T-helper 1 cell treated with Interleukin-12 subunit alpha and Interleukin-12 subunit beta and Interleukin-4 antibody, amounts not matched to agents 30 μg/mL and 1 μg/mL, for 36 hours (primary cell): ENCODE results near the gene NPAS3.

Experiments used
- H3K27ac Mint-ChIP-seq: one replicate; pipeline ENCODE4 v1.8.0; 2021; ENCODE audit warnings: mild to moderate bottlenecking, mixed read lengths
- H3K27me3 Mint-ChIP-seq: one replicate; pipeline ENCODE4 v1.8.0; 2021; ENCODE audit warnings: low read depth, mixed read lengths
- H3K36me3 Mint-ChIP-seq: one replicate; pipeline ENCODE4 v1.8.0; 2021; ENCODE audit warnings: low read depth, mixed read lengths
- H3K4me1 Mint-ChIP-seq: one replicate; pipeline ENCODE4 v1.8.0; 2021; ENCODE audit warnings: low read depth, mixed read lengths
- H3K4me3 Mint-ChIP-seq: one replicate; pipeline ENCODE4 v1.8.0; 2021; ENCODE audit warnings: mild to moderate bottlenecking, moderate library complexity, mixed read lengths
- H3K9me3 Mint-ChIP-seq: one replicate; pipeline ENCODE4 v1.8.0; 2021; ENCODE audit warnings: mixed read lengths

The NPAS3 gene

GRCh38 chr14:33704481-33704880 lies 765.8 kb downstream of the NPAS3 start:
- Mint-ChIP-seq H3K27ac (no peak overlapping the region), H3K4me1 (no peaks in the 10 kb centered on the region), H3K9me3 (no peaks in the 10 kb centered on the region), H3K36me3 (no peaks in the 10 kb centered on the region), H3K27me3 (no peaks in the 10 kb centered on the region), H3K4me3 (no peak overlapping the region)

- Mint-ChIP-seq H3K4me1 (no peaks in the 10 kb centered on the region), H3K27ac (no peak overlapping the region), H3K36me3 (no peaks in the 10 kb centered on the region), H3K9me3 (no peaks in the 10 kb centered on the region), H3K27me3 (no peaks in the 10 kb centered on the region), H3K4me3 (no peak overlapping the region)
Observed at GRCh38 chr14:33705490-33705889, 766.8 kb downstream of the NPAS3 start.

- Mint-ChIP-seq H3K27ac (no peak overlapping the region), H3K4me1 (no peaks in the 10 kb centered on the region), H3K9me3 (no peaks in the 10 kb centered on the region), H3K27me3 (no peaks in the 10 kb centered on the region), H3K4me3 (no peak overlapping the region), H3K36me3 (no peaks in the 10 kb centered on the region)
Observed at GRCh38 chr14:33707716-33708115, 769.0 kb downstream of the NPAS3 start.

- no peaks in the 10 kb centered on the region for H3K9me3 Mint-ChIP-seq
- H3K4me1 Mint-ChIP-seq, result no peaks in the 10 kb centered on the region
- H3K4me3 Mint-ChIP-seq, result no peak overlapping the region
- H3K27ac Mint-ChIP-seq, result no peak overlapping the region
- no peaks in the 10 kb centered on the region for H3K27me3 Mint-ChIP-seq
- no peaks in the 10 kb centered on the region for H3K36me3 Mint-ChIP-seq
Observed at GRCh38 chr14:33709283-33709682, 770.6 kb downstream of the NPAS3 start.

- no peaks in the 10 kb centered on the region for H3K4me1 Mint-ChIP-seq
Observed at GRCh38 chr14:33709711-33710110, 771.0 kb downstream of the NPAS3 start.

GRCh38 chr14:33710273-33710672 lies 771.6 kb downstream of the NPAS3 start:
- Mint-ChIP-seq H3K4me1 (no peaks in the 10 kb centered on the region), H3K36me3 (no peaks in the 10 kb centered on the region), H3K9me3 (no peaks in the 10 kb centered on the region), H3K4me3 (no peak overlapping the region), H3K27ac (no peak overlapping the region), H3K27me3 (no peaks in the 10 kb centered on the region)

More at GRCh38 chr14:33709711-33710110, 771.0 kb downstream of the NPAS3 start:
- H3K9me3 Mint-ChIP-seq, result no peaks in the 10 kb centered on the region
- no peaks in the 10 kb centered on the region for H3K36me3 Mint-ChIP-seq
- H3K27ac Mint-ChIP-seq, result no peak overlapping the region
- H3K27me3 Mint-ChIP-seq, result no peaks in the 10 kb centered on the region
- no peak overlapping the region for H3K4me3 Mint-ChIP-seq

GRCh38 chr14:33711194-33711593 lies 772.5 kb downstream of the NPAS3 start:
- Mint-ChIP-seq H3K4me3 (no peak overlapping the region), H3K4me1 (no peaks in the 10 kb centered on the region), H3K9me3 (no peaks in the 10 kb centered on the region), H3K27me3 (no peaks in the 10 kb centered on the region), H3K36me3 (no peaks in the 10 kb centered on the region), H3K27ac (no peak overlapping the region)

GRCh38 chr14:33711811-33712216 lies 773.1 kb downstream of the NPAS3 start:
- H3K36me3 Mint-ChIP-seq, result no peaks in the 10 kb centered on the region
- H3K4me3 Mint-ChIP-seq, result no peak overlapping the region
- H3K27me3 Mint-ChIP-seq, result no peaks in the 10 kb centered on the region
- no peaks in the 10 kb centered on the region for H3K4me1 Mint-ChIP-seq
- no peak overlapping the region for H3K27ac Mint-ChIP-seq
- H3K9me3 Mint-ChIP-seq, result no peaks in the 10 kb centered on the region

GRCh38 chr14:33714527-33715226 lies 776.0 kb downstream of the NPAS3 start:
- Mint-ChIP-seq H3K9me3 (no peaks in the 10 kb centered on the region), H3K36me3 (no peaks in the 10 kb centered on the region), H3K27ac (no peak overlapping the region), H3K4me1 (no peaks in the 10 kb centered on the region), H3K4me3 (no peak overlapping the region), H3K27me3 (no peaks in the 10 kb centered on the region)

GRCh38 chr14:33715227-33715528 lies 776.5 kb downstream of the NPAS3 start:
- Mint-ChIP-seq H3K4me3 (no peak overlapping the region), H3K4me1 (no peaks in the 10 kb centered on the region), H3K9me3 (no peaks in the 10 kb centered on the region)

GRCh38 chr14:33716921-33717320 lies 778.2 kb downstream of the NPAS3 start:
- H3K27me3 Mint-ChIP-seq, result no peaks in the 10 kb centered on the region
- H3K27ac Mint-ChIP-seq, result no peak overlapping the region
- no peaks in the 10 kb centered on the region for H3K4me1 Mint-ChIP-seq
- H3K36me3 Mint-ChIP-seq, result no peaks in the 10 kb centered on the region
- no peaks in the 10 kb centered on the region for H3K9me3 Mint-ChIP-seq
- H3K4me3 Mint-ChIP-seq, result no peak overlapping the region

More at GRCh38 chr14:33715227-33715528, 776.5 kb downstream of the NPAS3 start:
- no peak overlapping the region for H3K27ac Mint-ChIP-seq
- H3K36me3 Mint-ChIP-seq, result no peaks in the 10 kb centered on the region
- no peaks in the 10 kb centered on the region for H3K27me3 Mint-ChIP-seq

- no peaks in the 10 kb centered on the region for H3K4me1 Mint-ChIP-seq
- H3K27me3 Mint-ChIP-seq, result no peaks in the 10 kb centered on the region
- no peaks in the 10 kb centered on the region for H3K36me3 Mint-ChIP-seq
- no peak overlapping the region for H3K27ac Mint-ChIP-seq
- no peaks in the 10 kb centered on the region for H3K9me3 Mint-ChIP-seq
- H3K4me3 Mint-ChIP-seq, result no peak overlapping the region
Observed at GRCh38 chr14:33717866-33718265, 779.2 kb downstream of the NPAS3 start.

GRCh38 chr14:33720284-33720787 lies 781.7 kb downstream of the NPAS3 start:
- no peaks in the 10 kb centered on the region for H3K4me1 Mint-ChIP-seq
- no peaks in the 10 kb centered on the region for H3K9me3 Mint-ChIP-seq
- no peaks in the 10 kb centered on the region for H3K27me3 Mint-ChIP-seq
- H3K27ac Mint-ChIP-seq, result no peak overlapping the region
- no peak overlapping the region for H3K4me3 Mint-ChIP-seq
- no peaks in the 10 kb centered on the region for H3K36me3 Mint-ChIP-seq

- Mint-ChIP-seq H3K27ac (no peak overlapping the region), H3K27me3 (no peaks in the 10 kb centered on the region), H3K9me3 (no peaks in the 10 kb centered on the region), H3K36me3 (no peaks in the 10 kb centered on the region), H3K4me1 (no peaks in the 10 kb centered on the region), H3K4me3 (no peak overlapping the region)
Observed at GRCh38 chr14:33726685-33727084, 788.0 kb downstream of the NPAS3 start.

- no peak overlapping the region for H3K27ac Mint-ChIP-seq
- no peak overlapping the region for H3K4me3 Mint-ChIP-seq
- H3K36me3 Mint-ChIP-seq, result no peaks in the 10 kb centered on the region
- no peaks in the 10 kb centered on the region for H3K4me1 Mint-ChIP-seq
- no peaks in the 10 kb centered on the region for H3K27me3 Mint-ChIP-seq
- no peaks in the 10 kb centered on the region for H3K9me3 Mint-ChIP-seq
Observed at GRCh38 chr14:33727606-33728005, 788.9 kb downstream of the NPAS3 start.
